ENCODE results near the gene ATRNL1. TPM values are rescaled to one million over a fixed set of nuclear protein-coding genes. Genes with fewer than 3 reads are reported as not detected.
A peak's percentile ranks its signal among the peaks of the same experiment; 100 is the strongest.

The ATRNL1 gene
- total RNA-seq, 1 experiment from 2014 or later = 1.3 TPM

DNA sequence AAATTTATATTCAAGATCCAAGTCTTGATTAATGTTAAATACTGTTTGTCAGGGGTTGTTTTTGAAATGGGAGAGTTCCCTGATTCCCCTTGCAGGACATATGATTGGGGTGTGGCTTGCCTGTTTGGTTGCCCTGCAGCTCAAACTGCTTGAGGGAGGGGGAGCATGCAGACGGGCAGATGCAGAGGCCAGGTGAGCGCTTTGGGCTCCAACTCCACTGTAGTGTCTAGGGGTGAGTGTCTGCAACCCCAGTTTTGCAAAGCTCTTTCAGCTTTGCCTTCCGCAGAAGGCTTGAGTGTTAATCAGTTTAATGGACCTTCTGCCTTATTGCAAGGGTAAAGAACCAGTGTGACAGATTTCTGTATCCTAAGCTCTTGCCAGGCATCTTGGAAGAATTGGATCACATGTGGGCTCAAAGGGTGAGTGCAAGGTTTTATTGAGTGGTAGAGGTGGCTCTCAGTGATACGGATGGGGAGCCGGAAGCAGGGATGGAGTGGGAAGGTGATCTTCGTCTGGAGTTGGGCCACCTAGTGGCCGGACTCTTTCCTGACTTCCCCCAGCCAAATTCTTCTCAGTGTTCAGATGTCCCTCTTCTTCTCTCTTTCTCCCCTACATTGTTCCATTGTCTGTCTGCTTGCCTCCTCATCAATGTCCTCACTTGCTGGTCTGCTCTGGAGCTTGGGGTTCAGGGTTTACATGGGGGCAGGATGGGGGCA is 479.7 kb downstream of the ATRNL1 start:
- BruUV-seq (replicated peaks) = no TSS peak
- peaks cover under 1% of the 10 kb centered on the region; the same call in 1 of the 2 replicates for H3K27me3 ChIP-seq (ENCODE audit: insufficient read depth, low read length)
- H3K4me3 ChIP-seq (replicated peaks in 1 of 2; ENCODE audit: low read depth in 1 of 2, low read length in 2 of 2) = no peak overlapping the region
- H3K9ac ChIP-seq (ENCODE audit: low read length) = no peak overlapping the region
- TF ChIP-seq EZH2phosphoT487 (IDR thresholded peaks at IDR 0.05; ENCODE audit: borderline replicate concordance) (no peak), CTCF (IDR thresholded peaks at IDR 0.05 in 2 of 3, conservative IDR thresholded peaks at IDR 0.05 in 1 of 3; ENCODE audit: borderline replicate concordance in 1 of 3, insufficient read depth in 1 of 3, low read depth in 2 of 3, low read length in 2 of 3) (peak; percentile 24 to 79 (median 78); a peak in 5 of 6 replicates), CEBPB (IDR thresholded peaks at IDR 0.05; ENCODE audit: low read depth) (no peak), RAD21 (IDR thresholded peaks at IDR 0.05; ENCODE audit: low read depth) (peak; percentile 41), ZFX (IDR thresholded peaks at IDR 0.05) (no peak), EZH2 (IDR thresholded peaks at IDR 0.05) (no peak)
- H3K4me1 ChIP-seq (ENCODE audit: control insufficient read depth in 1 of 2, insufficient read depth in 2 of 2, low read length in 2 of 2) = no peaks in the 10 kb centered on the region
- intact Hi-C loops (cut with micrococcal nuclease) = loop anchor here (1.0 kb wide), 3 partner anchors 141 to 432 kb away; no protein-coding TSS in a partner anchor
- ChIA-PET CTCF (interaction anchor here (1.6 kb wide), 1 partner anchor 219 kb away, joined by 3 read pairs; no protein-coding TSS in a partner anchor), POLR2A (no interaction called here), RAD21 (ENCODE audit: low non-redundant PET in 1 of 2, low total read pairs in 2 of 2, uncharacterized antibody in 2 of 2, unreplicated experiment in 2 of 2) (no interaction called here)
- no peak overlapping the region for H3K27ac ChIP-seq (ENCODE audit: low read depth, low read length)
- DNase-seq (ENCODE audit: low read depth, low spot score) = peak; percentile 7
- peak; percentile 96 for ATAC-seq
- no peaks in the 10 kb centered on the region for H3K79me2 ChIP-seq (ENCODE audit: insufficient read depth, low read length)
- no peak overlapping the region for H3K4me2 ChIP-seq (ENCODE audit: low read length)
- H3K36me3 ChIP-seq (ENCODE audit: control insufficient read depth in 1 of 2, insufficient read depth in 2 of 2, low read length in 2 of 2) = no peaks in the 10 kb centered on the region
- no peaks in the 10 kb centered on the region for H3K9me3 ChIP-seq (ENCODE audit: control insufficient read depth in 1 of 2, insufficient read depth in 1 of 2, low read depth in 1 of 2, low read length in 2 of 2)
- no peaks in the 10 kb centered on the region for H3K9me2 ChIP-seq (ENCODE audit: insufficient read depth)
- no peak overlapping the region for H2AFZ ChIP-seq (ENCODE audit: low read depth, low read length, poor library complexity, severe bottlenecking)
- H4K20me1 ChIP-seq (ENCODE audit: insufficient read depth) = no peaks in the 10 kb centered on the region

GRCh38 chr10:115580239-115580638 is 487.1 kb downstream of the ATRNL1 start:
- Histone ChIP-seq H3K9me3 (ENCODE audit: control insufficient read depth in 1 of 2, insufficient read depth in 1 of 2, low read depth in 1 of 2, low read length in 2 of 2) (no peaks in the 10 kb centered on the region), H3K36me3 (ENCODE audit: control insufficient read depth in 1 of 2, insufficient read depth in 2 of 2, low read length in 2 of 2) (no peaks in the 10 kb centered on the region), H3K4me2 (ENCODE audit: low read length) (no peak overlapping the region), H3K9me2 (ENCODE audit: insufficient read depth) (no peaks in the 10 kb centered on the region), H3K9ac (ENCODE audit: low read length) (no peak overlapping the region), H3K27me3 (ENCODE audit: insufficient read depth, low read length) (no peaks in the 10 kb centered on the region; the same call in 1 of the 2 replicates), H3K4me3 (replicated peaks in 1 of 2; ENCODE audit: low read depth in 1 of 2, low read length in 2 of 2) (no peak overlapping the region), H3K27ac (ENCODE audit: low read depth, low read length) (no peak overlapping the region), H3K79me2 (ENCODE audit: insufficient read depth, low read length) (no peaks in the 10 kb centered on the region), H3K4me1 (ENCODE audit: control insufficient read depth in 1 of 2, insufficient read depth in 2 of 2, low read length in 2 of 2) (no peaks in the 10 kb centered on the region), H4K20me1 (ENCODE audit: insufficient read depth) (no peaks in the 10 kb centered on the region; the same call in 1 of the 2 replicates), H2AFZ (ENCODE audit: low read depth, low read length, poor library complexity, severe bottlenecking) (no peak overlapping the region)
- CTCF ChIA-PET = no interaction called here
- ATAC-seq (no peak), DNase-seq (ENCODE audit: low read depth, low spot score) (no peak)
- RAD21 ChIA-PET (ENCODE audit: low non-redundant PET in 1 of 2, low total read pairs in 2 of 2, uncharacterized antibody in 2 of 2, unreplicated experiment in 2 of 2) = no interaction called here
- no TSS peak for BruUV-seq (replicated peaks)
- intact Hi-C loops (cut with micrococcal nuclease) = no loop called here
- POLR2A ChIA-PET = no interaction called here
- TF ChIP-seq, protein P1, sequence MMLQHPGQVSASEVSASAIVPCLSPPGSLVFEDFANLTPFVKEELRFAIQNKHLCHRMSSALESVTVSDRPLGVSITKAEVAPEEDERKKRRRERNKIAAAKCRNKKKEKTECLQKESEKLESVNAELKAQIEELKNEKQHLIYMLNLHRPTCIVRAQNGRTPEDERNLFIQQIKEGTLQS (IDR thresholded peaks at IDR 0.05) = no peak
- TF ChIP-seq EZH2 (IDR thresholded peaks at IDR 0.05) (no peak), RAD21 (IDR thresholded peaks at IDR 0.05; ENCODE audit: low read depth) (no peak), EZH2phosphoT487 (IDR thresholded peaks at IDR 0.05; ENCODE audit: borderline replicate concordance) (no peak), JUND (IDR thresholded peaks at IDR 0.05) (no peak), POLR2AphosphoS5 (IDR thresholded peaks at IDR 0.05; ENCODE audit: low read depth, low read length) (no peak), YY1 (IDR thresholded peaks at IDR 0.05; ENCODE audit: extremely low read depth, insufficient replicate concordance, low read depth, low read length) (no peak), SIN3A (IDR thresholded peaks at IDR 0.05; ENCODE audit: low read depth) (no peak), REST (IDR thresholded peaks at IDR 0.05; ENCODE audit: low read depth) (no peak), ZFX (IDR thresholded peaks at IDR 0.05) (no peak)
